Trophoblast cell (in vitro differentiated cells and primary cell): ENCODE data around the gene MAML3.

Experiments
- DNase-seq, 2 donors: peaks; one replicate each; pipeline ENCODE4 v3.0.0-alpha.2; 2016
- H2AFZ ChIP-seq: 2 replicates; pipeline ENCODE4 v1.6.1; 2013; ENCODE audit warnings: low read length, moderate library complexity, mild to moderate bottlenecking; ENCODE audit not compliant: insufficient read depth, poor library complexity
- H2AK5ac ChIP-seq: 2 replicates; pipeline ENCODE4 v1.6.1; 2013; ENCODE audit warnings: mild to moderate bottlenecking, low read length
- H2BK120ac ChIP-seq: 2 replicates; pipeline ENCODE4 v1.6.1; 2013; ENCODE audit warnings: low read length, mild to moderate bottlenecking, moderate library complexity; ENCODE audit not compliant: insufficient read depth, poor library complexity
- H2BK12ac ChIP-seq: 2 replicates; pipeline ENCODE4 v1.6.1; 2013; ENCODE audit warnings: mild to moderate bottlenecking, low read length, moderate library complexity
- H2BK5ac ChIP-seq: 2 replicates; pipeline ENCODE4 v1.6.1; 2013; ENCODE audit warnings: low read length, low read depth, moderate library complexity, mild to moderate bottlenecking; ENCODE audit not compliant: poor library complexity
- H3K14ac ChIP-seq: 2 replicates; pipeline ENCODE4 v1.6.1; 2013; ENCODE audit warnings: mild to moderate bottlenecking, low read length
- H3K18ac ChIP-seq: 2 replicates; pipeline ENCODE4 v1.6.1; 2013; ENCODE audit warnings: mild to moderate bottlenecking, low read length
- H3K23ac ChIP-seq: 2 replicates; pipeline ENCODE4 v1.6.1; 2013; ENCODE audit warnings: low read length
- H3K27ac ChIP-seq: 2 replicates; pipeline ENCODE4 v1.5.1; 2013; ENCODE audit warnings: low read depth, mild to moderate bottlenecking, inconsistent platforms, low read length, moderate library complexity
- H3K27me3 ChIP-seq: 2 replicates; pipeline ENCODE4 v1.6.1; 2013; ENCODE audit warnings: inconsistent platforms, mild to moderate bottlenecking, low read length, moderate library complexity; ENCODE audit not compliant: insufficient read depth
- H3K36me3 ChIP-seq, 2 experiments: 1 replicate in 1 of 2; 2 replicates in 1 of 2; pipeline ENCODE4 v1.6.1; 2013; ENCODE audit warnings: low read length in 2 of 2, mild to moderate bottlenecking in 2 of 2, moderate library complexity in 1 of 2; ENCODE audit not compliant: insufficient read depth in 2 of 2, control insufficient read depth in 1 of 2
- H3K4ac ChIP-seq: 2 replicates; pipeline ENCODE4 v1.6.1; 2013; ENCODE audit warnings: low read depth, mild to moderate bottlenecking, low read length, moderate library complexity
- H3K4me1 ChIP-seq, 2 experiments: 1 replicate in 1 of 2; 2 replicates in 1 of 2; pipeline ENCODE4 v1.6.1; 2013; ENCODE audit warnings: low read length in 2 of 2, mild to moderate bottlenecking in 2 of 2, moderate library complexity in 1 of 2; ENCODE audit not compliant: insufficient read depth in 2 of 2, control insufficient read depth in 1 of 2
- H3K4me2 ChIP-seq: 2 replicates; pipeline ENCODE4 v1.6.1; 2013; ENCODE audit warnings: inconsistent platforms, mild to moderate bottlenecking, low read length, moderate library complexity
- H3K4me3 ChIP-seq: 2 replicates; pipeline ENCODE4 v1.5.1; 2013; ENCODE audit warnings: mild to moderate bottlenecking, low read depth, low read length, inconsistent platforms
- H3K79me1 ChIP-seq: one replicate; pipeline ENCODE4 v1.6.1; 2013; ENCODE audit warnings: low read length
- H3K79me2 ChIP-seq: 2 replicates; pipeline ENCODE4 v1.6.1; 2013; ENCODE audit warnings: low read length, mild to moderate bottlenecking; ENCODE audit not compliant: control insufficient read depth, insufficient read depth, poor library complexity
- H3K9ac ChIP-seq: 2 replicates; pipeline ENCODE4 v1.6.1; 2013; ENCODE audit warnings: mild to moderate bottlenecking, low read length
- H3K9me3 ChIP-seq: 2 replicates; pipeline ENCODE4 v1.6.1; 2013; ENCODE audit warnings: low read depth, mild to moderate bottlenecking, control low read depth, inconsistent platforms, low read length; ENCODE audit not compliant: insufficient read depth
- H4K12ac ChIP-seq: 2 replicates; pipeline ENCODE4 v1.6.1; 2013; ENCODE audit warnings: low read depth, mild to moderate bottlenecking, low read length, moderate library complexity
- H4K8ac ChIP-seq: 2 replicates; pipeline ENCODE4 v1.6.1; 2013; ENCODE audit warnings: low read depth, mild to moderate bottlenecking, low read length, moderate library complexity
- H4K91ac ChIP-seq: one replicate; pipeline ENCODE4 v1.6.1; 2013; ENCODE audit warnings: low read depth, mild to moderate bottlenecking, low read length, moderate library complexity
- WGBS: extraction: QIAGEN DNeasy Blood & Tissue Kit; methylation state at CpG from one replicate; pipeline ENCODE4 v1.1.7; 2013; ENCODE audit warnings: missing lambda C conversion rate; ENCODE audit not compliant: insufficient read length, insufficient coverage; ENCODE audit errors: extremely low coverage; 5-methylcytosine and 5-hydroxymethylcytosine counted together

The MAML3 gene

DNA sequence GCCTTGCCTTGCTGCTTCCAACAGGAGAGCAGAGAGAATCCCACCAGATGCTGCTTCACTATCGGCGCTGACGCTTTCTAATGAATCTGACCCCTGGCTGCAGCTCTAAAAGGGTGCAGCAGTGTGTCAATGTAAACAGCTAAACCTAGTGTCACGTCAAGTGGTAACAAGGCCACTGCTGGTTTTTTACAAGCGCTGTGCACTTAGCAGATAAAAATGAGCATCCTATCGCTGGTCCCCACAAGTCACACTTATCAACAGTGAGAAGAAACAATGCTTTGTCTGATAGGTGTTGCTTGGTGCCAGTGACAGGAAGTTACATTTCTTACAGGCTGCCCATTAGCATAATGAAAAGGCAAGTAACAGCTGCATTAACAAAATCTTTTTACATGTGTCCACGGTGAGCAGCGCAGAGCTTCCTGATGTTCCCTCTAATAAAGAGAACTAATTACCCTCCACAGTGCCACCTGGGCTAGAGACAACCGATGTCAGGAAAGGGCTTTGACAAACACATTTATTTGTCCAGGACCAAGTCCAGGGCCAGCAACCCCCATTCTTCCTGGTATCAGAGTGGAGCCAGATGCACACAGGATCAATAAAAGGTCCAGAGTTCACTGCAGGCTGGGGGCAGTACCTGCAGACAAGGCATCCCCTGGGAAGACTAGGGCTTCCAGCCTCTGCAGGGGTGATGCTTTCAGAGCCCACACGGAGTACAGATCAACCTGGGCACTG is 312.4 kb downstream of the MAML3 start:
- H3K4me1 ChIP-seq = no peaks in the 10 kb centered on the region
- no peak overlapping the region for H3K14ac ChIP-seq
- H3K27me3 ChIP-seq = no peaks in the 10 kb centered on the region
- H3K4me2 ChIP-seq = no peak overlapping the region
- no peak overlapping the region for H2BK120ac ChIP-seq
- no peak overlapping the region for H3K9ac ChIP-seq
- no peak overlapping the region for H2BK5ac ChIP-seq
- no peak overlapping the region for H4K8ac ChIP-seq
- H3K18ac ChIP-seq = no peak overlapping the region
- H3K4ac ChIP-seq = no peak overlapping the region
- H4K12ac ChIP-seq = no peak overlapping the region
- no CpG with 5 or more reads among the region's 10 CpGs for WGBS
- no peak overlapping the region for H2AK5ac ChIP-seq
- DNase-seq = no peak
- no peak overlapping the region for H2BK12ac ChIP-seq
- H3K36me3 ChIP-seq = no peaks in the 10 kb centered on the region
- no peaks in the 10 kb centered on the region for H3K9me3 ChIP-seq
- H3K79me2 ChIP-seq = no peaks in the 10 kb centered on the region
- H3K4me3 ChIP-seq = no peak overlapping the region
- no peak overlapping the region for H4K91ac ChIP-seq
- no peak overlapping the region for H3K23ac ChIP-seq
- H2AFZ ChIP-seq = no peak overlapping the region
- H3K79me1 ChIP-seq = no peaks in the 10 kb centered on the region
- no peak overlapping the region for H3K27ac ChIP-seq

DNA sequence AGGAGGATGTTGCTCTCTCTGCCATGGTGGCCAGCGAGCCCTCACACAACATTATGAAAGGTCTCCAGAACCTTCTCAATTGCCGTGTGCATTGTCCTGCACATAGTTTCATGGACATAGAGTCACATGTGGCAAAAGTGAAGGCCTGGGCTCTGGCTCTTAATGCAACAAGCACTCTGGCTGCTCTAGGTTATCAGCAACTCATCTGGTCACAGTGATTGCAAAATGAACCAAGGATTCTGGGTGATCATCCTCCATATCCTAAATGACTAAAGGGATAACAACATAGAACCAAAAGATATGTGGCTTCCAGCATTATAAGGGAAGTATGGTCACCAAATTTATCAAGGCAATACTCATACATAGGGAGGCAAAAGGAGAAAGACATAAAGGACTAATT is 313.2 kb downstream of the MAML3 start:
- no peak overlapping the region for H2AFZ ChIP-seq
- WGBS = no CpG with 5 or more reads among the region's 2 CpGs

DNA sequence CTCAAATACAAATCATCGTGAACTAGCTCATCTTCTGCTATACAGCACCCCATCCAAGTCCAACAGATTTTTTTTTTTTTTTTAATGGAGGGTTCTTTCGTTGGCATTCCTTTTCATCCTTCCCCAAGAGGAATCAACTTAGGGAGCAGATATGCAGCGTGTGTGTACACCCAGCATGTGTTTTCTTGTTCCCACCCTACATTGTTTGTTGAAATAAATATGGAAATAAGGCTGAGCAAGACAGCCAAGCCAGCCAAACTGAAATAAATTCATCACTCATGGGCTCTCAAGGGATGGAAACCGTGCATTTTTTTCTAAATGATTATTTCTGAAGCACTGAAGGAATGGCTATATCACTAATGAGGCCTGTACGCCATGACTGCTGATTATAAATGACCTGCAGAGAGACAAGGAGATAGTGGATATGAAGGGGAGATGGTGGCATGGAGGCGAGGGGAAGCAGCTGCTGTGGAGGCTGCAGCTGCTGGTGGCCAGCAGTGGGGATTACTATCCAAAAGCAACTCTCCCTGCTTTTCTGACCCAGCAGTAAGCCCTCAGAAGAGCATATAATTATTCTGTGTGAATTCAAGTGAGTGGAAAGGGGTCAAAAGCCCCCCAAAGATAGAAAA is 314.5 kb downstream of the MAML3 start:
- H2BK12ac ChIP-seq = no peak overlapping the region
- WGBS = no CpG with 5 or more reads among the region's 6 CpGs
- H2BK5ac ChIP-seq = no peak overlapping the region
- H3K79me1 ChIP-seq = no peaks in the 10 kb centered on the region
- H3K27ac ChIP-seq = no peak overlapping the region
- no peaks in the 10 kb centered on the region for H3K79me2 ChIP-seq
- H3K14ac ChIP-seq = no peak overlapping the region
- no peak overlapping the region for H2AFZ ChIP-seq
- H3K4ac ChIP-seq = no peak overlapping the region
- no peak overlapping the region for H2AK5ac ChIP-seq
- H4K91ac ChIP-seq = no peak overlapping the region
- no peaks in the 10 kb centered on the region for H3K9me3 ChIP-seq
- no peak overlapping the region for H3K23ac ChIP-seq
- no peak overlapping the region for H4K12ac ChIP-seq
- H3K4me2 ChIP-seq = no peak overlapping the region
- H4K8ac ChIP-seq = no peak overlapping the region
- H2BK120ac ChIP-seq = no peak overlapping the region
- no peak for DNase-seq
- H3K18ac ChIP-seq = no peak overlapping the region
- H3K4me1 ChIP-seq = no peaks in the 10 kb centered on the region
- H3K27me3 ChIP-seq = no peaks in the 10 kb centered on the region
- no peaks in the 10 kb centered on the region for H3K36me3 ChIP-seq
- no peak overlapping the region for H3K4me3 ChIP-seq
- no peak overlapping the region for H3K9ac ChIP-seq

More for the DNA sequence above, 313.2 kb downstream of the MAML3 start:
- no peaks in the 10 kb centered on the region for H3K9me3 ChIP-seq
- no peak overlapping the region for H3K4me2 ChIP-seq
- H4K91ac ChIP-seq = no peak overlapping the region
- no peak overlapping the region for H4K8ac ChIP-seq
- no peaks in the 10 kb centered on the region for H3K79me1 ChIP-seq
- H3K27me3 ChIP-seq = no peaks in the 10 kb centered on the region
- H4K12ac ChIP-seq = no peak overlapping the region
- H3K79me2 ChIP-seq = no peaks in the 10 kb centered on the region
- no peak overlapping the region for H3K23ac ChIP-seq
- no peak overlapping the region for H3K14ac ChIP-seq
- H3K4ac ChIP-seq = no peak overlapping the region
- H2AK5ac ChIP-seq = no peak overlapping the region
- H3K4me3 ChIP-seq = no peak overlapping the region
- H2BK12ac ChIP-seq = no peak overlapping the region
- DNase-seq = no peak
- H2BK120ac ChIP-seq = no peak overlapping the region
- no peak overlapping the region for H3K27ac ChIP-seq
- no peak overlapping the region for H2BK5ac ChIP-seq
- H3K4me1 ChIP-seq = no peaks in the 10 kb centered on the region
- H3K18ac ChIP-seq = no peak overlapping the region
- no peak overlapping the region for H3K9ac ChIP-seq
- no peaks in the 10 kb centered on the region for H3K36me3 ChIP-seq

DNA sequence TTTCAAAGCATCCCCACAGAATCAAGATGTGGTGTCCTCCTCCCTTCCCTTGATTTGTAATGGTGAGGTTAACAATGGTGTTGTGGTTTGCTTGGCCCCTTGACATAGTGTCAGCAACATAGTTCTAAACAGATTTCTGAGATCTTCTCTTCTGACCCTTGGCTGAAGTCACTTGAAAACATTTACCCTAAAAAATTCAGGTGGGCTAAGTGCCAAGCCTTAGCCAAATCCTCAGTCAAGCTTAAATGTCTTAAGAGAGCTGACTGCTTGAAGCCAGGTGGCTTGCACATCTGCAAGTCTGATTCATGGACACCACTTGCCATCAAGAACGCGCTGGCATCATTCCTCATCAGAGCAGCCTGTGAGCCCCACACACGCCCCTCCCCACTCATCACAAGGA is 315.2 kb downstream of the MAML3 start:
- no peak overlapping the region for H4K8ac ChIP-seq

More for the DNA sequence above, 315.2 kb downstream of the MAML3 start:
- no peak overlapping the region for H4K91ac ChIP-seq
- no CpG with 5 or more reads among the region's 3 CpGs for WGBS
- H2AFZ ChIP-seq = no peak overlapping the region
- no peak overlapping the region for H3K27ac ChIP-seq
- no peaks in the 10 kb centered on the region for H3K79me1 ChIP-seq
- H3K4ac ChIP-seq = no peak overlapping the region
- H3K14ac ChIP-seq = no peak overlapping the region
- H3K4me1 ChIP-seq = no peaks in the 10 kb centered on the region
- no peaks in the 10 kb centered on the region for H3K27me3 ChIP-seq
- no peak overlapping the region for H2BK120ac ChIP-seq
- H3K4me3 ChIP-seq = no peak overlapping the region
- DNase-seq = no peak
- no peak overlapping the region for H3K18ac ChIP-seq
- H2AK5ac ChIP-seq = no peak overlapping the region
- H3K36me3 ChIP-seq = no peaks in the 10 kb centered on the region
- no peaks in the 10 kb centered on the region for H3K79me2 ChIP-seq
- H4K12ac ChIP-seq = no peak overlapping the region
- no peak overlapping the region for H2BK5ac ChIP-seq
- H2BK12ac ChIP-seq = no peak overlapping the region
- no peaks in the 10 kb centered on the region for H3K9me3 ChIP-seq
- H3K9ac ChIP-seq = no peak overlapping the region
- H3K4me2 ChIP-seq = no peak overlapping the region
- no peak overlapping the region for H3K23ac ChIP-seq
